GM18858 (cell line): ENCODE measurements around the gene NEK2.
"Not testable (repeated sequence)": the region's sequence is repeated elsewhere in the genome, so short reads cannot be mapped to it uniquely, and the experiment has no call there.

Source experiments
- ATAC-seq: cut with Tn5 transposase; IDR thresholded peaks from one replicate; pipeline ENCODE4 v1.9.1; 2021; ENCODE audit not compliant: unreplicated experiment

The NEK2 gene

DNA sequence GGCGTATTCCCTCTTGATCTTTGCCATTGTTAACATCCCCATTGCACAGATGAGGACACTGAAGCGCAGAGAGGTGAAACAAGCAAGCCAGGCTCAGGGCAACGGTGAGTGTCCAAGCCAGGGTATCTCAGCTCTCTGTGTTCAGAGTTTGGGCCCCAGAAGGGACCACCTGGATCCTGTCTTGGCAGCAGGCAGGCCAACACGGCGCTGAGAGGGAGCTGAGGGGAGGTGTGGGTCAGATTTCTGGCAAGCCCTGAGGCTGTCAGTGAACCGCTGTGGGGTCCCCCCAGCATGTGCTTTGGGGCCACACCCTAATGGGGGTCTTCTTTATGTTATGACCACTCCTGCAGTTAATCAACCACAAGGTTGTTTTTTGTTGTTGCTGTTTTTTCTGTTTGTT is 23.1 kb downstream of the NEK2 start:
- ATAC-seq, result no peak

DNA sequence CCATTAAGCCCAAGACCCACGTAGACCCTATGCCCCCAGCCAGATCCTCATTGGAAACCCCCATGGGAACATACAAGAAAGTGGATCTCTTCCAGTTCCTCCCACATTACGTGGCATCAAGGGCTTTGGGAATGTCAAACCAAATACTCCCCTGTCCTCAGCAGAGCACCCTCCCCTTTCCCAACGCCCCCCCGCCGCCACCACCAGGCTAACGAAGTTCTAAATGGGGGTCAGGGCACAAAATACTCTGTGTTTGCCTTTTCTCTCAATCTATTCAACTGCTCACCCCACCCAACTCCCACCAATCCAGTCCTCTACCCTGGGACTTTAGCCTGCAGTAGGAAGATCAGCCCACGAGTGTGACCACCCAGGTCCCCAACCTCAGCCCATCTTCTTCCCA is 24.5 kb downstream of the NEK2 start:
- no peak for ATAC-seq

DNA sequence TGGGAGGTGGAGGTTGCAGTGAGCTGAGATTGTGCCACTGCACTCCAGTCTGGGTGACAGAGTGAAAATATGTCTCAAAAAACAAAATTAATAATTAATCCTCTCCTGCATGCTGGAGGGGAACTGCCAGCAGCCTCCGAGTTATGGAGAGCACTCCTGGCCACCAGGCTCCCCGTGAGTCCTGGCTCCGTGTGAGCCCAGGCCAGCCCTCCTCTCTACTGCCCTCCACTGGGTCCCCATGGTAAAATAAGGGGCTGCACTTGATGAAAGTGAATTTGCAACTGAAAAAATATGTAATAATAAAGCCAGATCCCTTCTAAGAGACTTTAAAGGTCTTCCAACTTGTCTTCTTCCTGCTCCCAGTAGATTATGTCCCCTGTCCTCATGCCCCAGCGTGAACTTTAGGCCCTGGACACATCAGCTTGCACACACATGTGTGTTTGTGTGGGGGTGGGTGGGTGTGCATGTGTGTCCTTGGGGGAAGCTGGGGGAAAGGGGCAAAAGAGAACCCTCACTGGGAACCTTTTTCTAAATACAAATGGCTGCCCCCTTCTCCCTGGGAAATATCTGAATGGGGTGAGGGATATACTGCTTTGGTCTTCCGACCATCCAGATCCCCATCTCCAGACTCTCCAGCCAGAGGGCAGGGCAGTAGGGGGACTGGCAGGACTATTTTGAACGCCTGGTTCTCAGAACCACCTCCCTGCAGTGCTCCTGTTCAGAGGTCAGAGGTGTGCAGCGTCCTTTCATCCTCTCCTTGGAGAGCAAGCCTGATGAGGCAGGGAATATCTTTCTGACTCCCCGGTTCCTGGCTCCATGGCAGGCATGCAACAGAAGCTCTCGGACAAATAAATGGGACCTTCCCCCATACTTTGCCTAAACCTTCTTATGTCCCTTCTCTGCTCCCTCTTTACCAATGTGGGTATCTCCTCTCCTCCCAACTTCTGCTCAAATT is 26.2 kb downstream of the NEK2 start:
- ATAC-seq, result no peak

DNA sequence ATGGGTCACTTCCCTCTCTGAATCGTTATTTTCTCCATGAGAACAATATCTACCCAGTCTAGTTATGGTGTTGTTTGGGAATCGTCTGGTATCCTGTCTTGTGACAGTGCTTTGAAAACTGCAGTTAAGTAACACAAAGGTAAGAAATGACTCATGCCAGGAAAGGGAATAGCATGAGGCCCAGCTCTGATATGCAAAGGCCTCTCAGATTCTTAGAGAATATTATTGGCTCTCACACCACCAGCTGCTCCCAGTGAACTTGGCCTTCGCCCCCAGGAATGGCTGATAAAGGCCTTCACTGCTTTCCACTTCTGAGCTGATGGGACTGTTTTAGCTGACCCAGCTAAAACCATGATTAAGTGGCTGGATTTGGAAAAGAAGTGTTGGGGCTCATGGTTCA is 27.1 kb downstream of the NEK2 start:
- no peak for ATAC-seq

DNA sequence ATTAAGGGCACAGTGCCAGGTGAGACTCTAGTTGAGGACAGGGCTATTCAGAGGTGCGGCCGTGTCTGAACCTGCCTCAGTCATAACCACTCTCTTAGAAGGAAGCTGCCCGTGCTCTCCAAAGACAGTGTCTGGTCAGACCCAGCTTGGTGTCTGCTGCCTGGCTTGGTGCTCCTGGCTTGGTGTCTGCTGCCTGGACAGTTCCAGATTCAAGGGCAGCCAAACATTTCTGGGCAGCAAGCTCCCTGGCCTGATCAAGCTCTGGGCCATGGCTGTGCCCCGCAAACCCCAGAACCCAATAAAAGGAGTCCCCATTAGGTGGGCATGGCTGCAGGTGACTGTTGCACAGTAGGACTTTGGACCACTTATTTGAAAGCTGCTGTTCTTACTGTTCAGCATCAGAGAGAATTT is 27.7 kb downstream of the NEK2 start:
- ATAC-seq, result no peak

DNA sequence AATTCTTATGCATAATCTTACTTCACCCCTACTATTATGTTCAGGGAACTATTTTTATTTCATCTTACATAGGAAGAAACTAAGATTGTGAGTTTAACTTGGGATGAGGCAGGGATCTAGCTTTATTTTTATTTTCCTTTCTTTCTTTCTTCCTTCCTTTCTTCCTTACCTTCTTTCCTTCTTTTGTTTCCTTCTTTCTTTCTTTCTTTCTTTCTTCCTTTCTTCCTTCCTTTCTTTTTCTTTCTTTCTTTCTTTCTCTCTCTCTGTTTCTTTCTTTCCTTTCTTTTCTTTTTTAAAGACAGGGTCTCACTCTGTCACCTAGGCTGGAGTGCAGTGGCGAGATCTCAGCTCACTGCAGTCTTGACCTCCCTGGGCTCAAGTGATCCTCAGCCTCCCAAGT is 28.9 kb downstream of the NEK2 start:
- ATAC-seq, result no peak

DNA sequence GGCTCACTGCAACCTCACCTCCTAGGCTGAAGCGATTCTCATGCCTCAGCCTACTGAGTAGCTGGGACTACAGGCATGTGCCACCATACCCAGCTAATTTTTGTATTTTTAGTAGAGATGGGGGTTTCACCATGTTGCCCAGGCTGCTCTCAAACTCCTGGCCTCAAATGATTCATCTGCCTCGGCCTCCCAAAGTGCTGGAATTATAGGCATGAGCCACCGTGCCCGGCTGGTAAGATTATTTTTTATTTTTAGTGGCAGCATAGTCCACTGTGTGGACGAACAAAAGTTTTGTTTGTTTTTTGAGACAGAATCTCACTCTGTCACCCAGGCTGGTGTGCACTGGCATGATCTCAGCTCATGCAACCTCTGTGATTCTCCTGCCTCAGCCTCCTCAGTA is 29.8 kb downstream of the NEK2 start:
- not testable (repeated sequence) for ATAC-seq

DNA sequence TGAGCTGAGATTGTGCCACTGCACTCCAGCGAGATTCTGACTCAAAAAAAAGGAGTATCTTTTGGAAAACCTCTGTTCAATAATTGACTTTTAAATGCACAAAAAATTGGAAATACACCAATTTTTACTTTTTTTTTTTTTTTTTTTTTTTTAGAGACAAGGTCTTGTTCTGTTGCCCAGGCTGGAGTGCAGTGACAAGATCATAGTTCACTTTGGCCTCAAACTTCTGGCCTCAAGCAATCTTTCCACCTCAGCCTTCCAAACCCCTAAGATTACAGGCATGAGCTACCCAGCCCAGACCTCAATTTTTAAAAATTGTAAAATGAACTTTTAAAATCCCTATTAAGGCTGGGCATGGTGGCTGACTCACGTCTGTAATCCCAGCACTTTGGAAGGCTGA is 30.8 kb downstream of the NEK2 start:
- ATAC-seq, result no peak

DNA sequence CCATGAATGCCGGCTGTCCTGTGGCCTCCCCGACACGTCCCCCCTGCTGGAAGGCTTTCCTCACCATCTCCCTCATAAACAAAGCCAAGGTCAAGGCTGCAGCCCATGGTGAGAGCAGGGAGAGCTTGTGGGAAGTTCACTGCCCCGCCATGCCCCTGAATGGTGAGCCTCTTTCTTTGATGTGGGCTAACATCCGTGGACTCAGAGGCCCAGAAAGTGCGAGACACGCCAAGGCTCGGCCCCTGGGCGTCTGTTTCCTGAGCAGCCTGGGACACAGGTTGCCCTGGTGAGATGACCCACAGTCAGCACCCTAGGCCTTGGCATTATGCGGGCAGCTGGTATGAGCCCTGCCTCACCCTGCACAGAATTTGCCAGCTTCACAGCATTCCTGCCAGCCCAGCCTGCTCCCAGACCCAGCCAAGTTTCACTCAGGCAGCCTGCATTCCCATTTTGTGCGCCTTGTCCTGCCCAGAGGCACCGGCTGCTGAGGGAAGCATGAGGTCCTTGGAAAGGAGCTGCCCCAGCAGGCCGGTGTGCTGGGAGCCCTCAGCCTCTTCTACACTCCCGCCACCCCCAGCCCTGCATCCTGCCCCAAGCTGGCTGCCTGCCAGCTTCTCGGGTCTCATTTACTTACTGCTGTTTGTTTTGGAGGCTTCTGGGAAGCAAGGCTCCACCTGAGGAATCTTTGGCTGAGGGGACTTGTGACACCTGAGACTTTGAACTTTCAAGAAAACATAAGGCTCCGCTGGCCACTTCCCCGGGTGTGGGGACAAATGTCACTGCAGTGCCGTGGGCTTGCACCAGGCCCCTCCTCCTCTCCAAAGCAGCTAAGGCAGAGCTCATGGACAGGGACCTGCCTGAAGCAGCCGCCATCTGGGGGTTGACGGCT is 31.9 kb downstream of the NEK2 start:
- no peak for ATAC-seq

DNA sequence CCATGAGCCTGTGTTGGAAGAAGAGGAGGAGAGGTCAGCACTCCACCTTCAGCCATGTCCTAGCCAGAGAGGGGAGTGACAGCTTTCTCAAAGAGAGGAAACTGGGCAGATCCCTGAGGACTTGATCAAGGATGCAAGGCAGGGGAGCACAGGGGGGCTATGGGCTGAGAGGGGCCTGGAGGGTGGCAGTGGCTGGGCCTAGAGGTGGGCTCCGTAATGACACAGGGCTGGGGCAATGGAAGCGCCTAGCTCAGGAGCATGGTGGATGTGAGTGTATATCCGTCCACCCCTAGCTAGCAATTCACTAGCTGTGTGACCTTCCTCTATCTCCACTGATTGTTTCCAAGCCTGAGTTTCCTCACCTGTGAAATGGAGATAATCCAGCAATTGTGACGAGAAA is 32.6 kb downstream of the NEK2 start:
- no peak for ATAC-seq

DNA sequence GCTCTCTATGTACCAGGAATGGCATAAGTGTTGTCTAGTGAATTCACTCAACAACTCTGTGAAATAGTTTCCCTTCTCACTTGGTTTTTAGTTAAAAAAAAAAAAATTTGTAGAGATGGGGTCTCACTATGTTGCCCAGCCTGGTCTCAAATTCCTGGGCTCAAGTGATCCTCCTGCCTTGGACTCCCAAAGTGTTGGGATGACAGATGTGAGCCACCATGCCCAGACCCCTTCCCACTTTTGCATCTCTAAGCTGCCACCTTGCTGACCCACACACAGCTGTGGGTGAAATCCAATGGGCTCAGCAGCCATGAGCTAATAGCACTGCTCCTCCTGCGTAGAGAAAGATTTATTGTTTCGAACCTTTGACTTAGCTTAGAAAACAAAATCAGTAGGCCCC is 33.5 kb downstream of the NEK2 start:
- ATAC-seq, result no peak

DNA sequence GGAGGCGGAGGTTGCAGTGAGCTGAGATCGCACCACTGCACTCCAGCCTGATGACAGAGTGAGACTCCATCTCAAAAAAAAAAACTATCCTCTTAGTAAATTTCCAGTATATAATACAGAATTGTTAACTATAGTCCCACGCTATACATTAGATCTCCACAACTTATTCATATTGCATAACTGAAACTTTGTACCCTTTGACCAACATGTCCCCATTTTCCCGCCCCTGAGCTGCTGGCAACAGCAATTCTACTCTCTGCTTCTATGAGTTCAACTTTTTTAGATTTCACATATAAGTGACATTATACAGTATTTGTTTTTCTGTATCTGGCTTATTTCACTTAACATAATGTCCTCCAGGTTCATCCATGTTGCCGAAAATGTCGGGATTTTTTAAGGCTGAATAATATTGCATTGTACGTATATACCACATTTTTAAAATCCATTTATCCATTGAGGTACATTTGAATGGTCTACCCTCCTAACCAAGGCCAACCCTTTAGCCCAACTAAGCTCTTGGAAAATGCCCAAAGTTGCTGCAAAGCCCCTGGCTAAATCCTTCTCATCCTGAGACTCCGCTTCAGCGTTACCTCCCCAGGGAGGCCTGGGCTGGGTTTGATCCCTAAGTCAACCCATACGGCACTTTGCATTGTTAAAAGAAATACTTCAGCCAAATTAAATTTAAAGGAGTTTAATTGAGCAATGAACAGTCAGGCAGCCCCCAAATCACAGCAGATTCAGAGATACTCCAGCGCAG is 34.2 kb downstream of the NEK2 start:
- ATAC-seq, result no peak

DNA sequence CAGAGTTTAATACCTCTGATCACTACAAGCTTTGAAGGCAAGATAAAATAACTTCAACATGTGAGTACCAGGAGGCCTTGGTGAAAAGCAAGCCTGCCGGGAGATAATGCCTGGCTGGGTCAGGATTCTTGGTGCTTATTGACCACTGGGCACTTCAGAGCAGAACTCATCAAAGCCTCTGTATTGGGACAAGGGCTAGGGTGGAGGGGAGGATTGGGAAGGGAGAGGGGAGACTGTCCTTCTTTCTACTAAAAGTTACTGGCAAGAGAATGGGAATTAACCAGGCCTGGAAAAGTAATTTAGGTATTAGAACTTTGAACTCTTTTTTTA is 35.2 kb downstream of the NEK2 start:
- no peak for ATAC-seq

DNA sequence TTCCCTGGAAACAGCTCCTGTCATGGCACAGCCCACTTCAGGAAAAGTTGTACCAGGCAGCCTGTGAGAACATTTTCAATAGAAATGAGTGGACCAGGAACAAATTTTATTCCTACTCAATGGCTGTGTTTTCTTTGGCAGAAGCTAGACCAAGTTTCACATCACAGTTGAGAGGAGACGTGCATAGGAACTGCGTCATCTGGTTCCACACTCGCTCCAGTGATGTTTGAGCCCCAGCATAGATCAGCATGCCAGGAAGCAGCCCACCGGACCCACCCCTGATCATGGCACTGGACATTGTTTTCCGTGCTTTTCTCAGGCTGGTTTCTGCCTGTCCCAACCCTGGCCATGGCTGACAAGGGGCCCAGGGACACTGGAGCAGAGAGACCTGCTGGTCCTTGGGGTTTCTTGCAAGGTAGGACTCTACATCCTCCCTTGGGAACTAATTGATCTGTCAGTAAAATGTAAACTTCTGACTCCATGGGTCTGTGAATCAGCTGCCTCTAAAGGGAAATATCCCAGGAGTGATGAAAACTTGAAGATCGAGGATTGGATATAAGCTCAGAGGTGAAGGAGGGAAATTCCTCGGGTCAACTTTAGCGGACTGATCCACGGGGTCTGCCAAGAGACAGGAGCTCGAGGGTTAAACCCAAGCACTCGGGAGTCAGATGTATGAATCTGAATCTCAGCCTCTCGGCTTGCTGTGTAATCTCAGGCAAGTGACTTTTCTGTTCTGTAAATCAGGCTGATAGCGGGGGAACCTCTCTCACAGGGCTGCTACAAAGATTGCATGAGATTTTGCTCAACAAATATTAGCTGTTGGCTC is 35.7 kb downstream of the NEK2 start:
- no peak for ATAC-seq

DNA sequence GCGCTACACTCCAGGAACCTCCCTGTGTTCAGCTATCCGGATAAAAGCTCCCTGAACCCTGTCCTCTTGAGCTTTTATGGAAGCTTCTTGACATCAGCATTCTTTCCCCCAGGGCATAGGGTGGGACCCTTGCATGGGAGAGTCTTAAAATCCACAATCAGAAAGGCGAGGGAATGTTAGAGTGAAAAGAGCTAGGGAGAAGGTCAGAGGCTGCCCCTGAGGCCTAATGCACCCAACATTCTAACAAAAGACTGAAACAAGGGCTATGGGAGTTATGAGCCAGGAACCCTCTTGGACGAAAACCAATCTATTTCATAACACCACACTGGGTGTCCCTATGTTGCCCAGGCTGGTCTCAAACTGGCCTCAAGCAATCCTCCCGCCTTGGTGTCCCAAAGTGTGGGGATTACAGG is 36.7 kb downstream of the NEK2 start:
- no peak for ATAC-seq

DNA sequence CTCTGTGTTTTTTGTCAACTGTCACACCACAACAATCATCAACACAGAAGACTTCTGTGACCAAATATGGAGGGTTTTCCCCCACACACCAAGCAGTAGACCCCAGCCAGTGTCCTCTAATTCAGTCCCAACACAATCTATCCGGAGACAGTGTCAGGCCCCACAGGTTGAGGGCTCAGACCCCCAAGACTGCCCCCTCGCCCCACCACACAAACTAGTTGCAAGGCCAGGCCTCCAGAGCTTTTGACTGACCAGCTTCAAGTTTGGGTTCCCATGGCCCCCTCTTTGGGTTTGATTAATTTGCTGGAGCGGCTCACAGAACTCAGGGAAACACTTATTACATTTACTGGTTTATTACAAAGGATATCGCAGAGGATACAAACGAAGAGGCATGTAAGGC is 37.2 kb downstream of the NEK2 start:
- ATAC-seq, result no peak

DNA sequence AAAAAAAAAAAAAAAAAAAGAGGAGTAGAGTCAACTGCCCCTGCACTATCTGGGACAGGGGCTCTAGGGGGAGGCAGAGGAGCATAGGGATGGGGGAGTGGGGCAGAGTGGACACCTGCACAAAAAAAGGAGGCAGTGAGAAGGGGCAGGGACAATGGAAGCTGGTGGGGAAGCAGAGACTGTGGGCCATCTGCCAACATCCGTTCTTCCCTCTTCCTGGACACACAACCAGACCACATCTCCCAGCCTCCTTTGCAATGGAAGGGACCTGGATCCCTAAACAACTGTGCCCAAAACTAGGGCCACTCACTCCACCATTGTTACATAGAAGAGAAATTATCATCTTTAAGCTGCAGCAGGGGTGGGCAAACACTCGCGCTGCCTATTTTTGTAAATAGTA is 38.4 kb downstream of the NEK2 start:
- ATAC-seq, result no peak

DNA sequence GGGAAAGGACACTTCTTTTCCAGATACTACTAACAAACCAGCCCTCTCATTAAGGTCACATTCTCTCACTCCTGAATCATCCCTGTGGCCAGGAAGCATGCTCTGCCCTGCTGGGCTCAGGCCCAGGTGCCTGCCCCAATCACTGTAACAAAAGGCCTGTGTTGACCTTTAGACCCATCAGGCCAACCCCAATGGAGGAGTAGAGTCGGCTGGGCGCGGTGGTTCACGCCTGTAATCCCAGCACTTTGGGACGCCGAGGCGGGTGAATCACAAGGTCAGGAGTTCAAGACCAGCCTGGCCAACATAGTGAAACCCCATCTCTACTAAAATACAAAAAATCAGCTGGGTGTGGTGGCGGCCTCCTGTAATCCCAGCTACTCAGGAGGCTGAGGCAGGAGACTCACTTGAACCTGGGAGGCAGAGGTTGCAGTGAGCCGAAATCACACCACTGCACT is 38.8 kb downstream of the NEK2 start:
- not testable (repeated sequence) for ATAC-seq

DNA sequence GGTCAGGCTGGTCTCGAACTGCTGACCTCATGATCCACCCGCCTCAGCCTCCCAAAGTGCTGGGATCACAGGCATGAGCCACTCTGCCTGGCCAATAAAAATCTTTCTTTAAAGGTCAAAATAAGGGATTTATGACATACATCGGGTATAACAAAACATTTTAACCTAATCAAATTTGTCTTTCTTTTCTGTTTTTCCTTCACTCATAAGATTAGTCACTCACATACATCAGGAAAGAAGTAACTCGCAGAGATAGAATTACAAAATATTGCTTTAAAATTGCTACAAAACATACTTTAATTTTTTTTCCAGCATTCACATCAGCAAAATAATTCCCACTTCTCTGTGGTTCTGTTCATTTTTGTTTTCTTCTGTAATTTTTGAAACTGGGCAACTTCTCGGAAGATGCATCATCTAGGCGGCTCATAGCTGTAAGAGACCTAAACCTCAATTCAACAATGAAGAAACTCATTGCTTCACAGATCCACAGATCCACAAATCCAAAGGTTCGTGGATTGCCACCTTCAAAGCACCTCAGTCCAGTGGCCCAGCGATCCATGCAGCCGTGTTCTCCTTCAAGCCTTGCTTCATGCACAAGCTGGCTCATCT is 39.7 kb downstream of the NEK2 start:
- no peak for ATAC-seq

DNA sequence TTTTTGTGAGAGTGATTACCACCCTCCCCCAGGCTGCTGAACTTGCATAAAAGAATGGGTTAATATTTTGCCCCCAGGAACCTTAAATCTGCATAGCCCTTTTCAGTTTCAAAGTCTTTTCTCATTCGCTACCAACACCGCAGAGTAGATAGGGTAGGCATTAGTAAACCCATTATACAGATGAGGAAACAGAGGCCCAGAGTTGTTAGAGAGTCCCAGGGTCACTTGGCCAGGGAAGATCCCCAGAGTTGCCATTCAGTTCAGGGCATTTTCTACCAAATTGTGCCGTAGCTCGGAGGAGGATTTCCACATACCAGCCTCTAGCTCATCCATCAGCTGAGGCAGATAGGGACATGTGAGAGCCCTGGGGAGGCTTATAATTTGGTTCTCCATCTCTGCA is 40.5 kb downstream of the NEK2 start:
- ATAC-seq, result no peak
